Activated B cell treated with CpG ODN at 0.5 μM for 24 hours (primary cell): ENCODE results near the gene AOPEP. TPM values are rescaled to one million over a fixed set of nuclear protein-coding genes. Genes with fewer than 3 reads are reported as not detected.

Source experiments
- ATAC-seq: fragments of 200-7000 bp; cut with Tn5 transposase; one replicate; pipeline ENCODE4 v1.10.0; 2021; ENCODE audit warnings: low read depth, mild to moderate bottlenecking, moderate library complexity
- CTCF ChIA-PET: fragments of 350-600 bp; sonication (Branson Sonifier 250); formaldehyde crosslinking; loops from one replicate; lab custom pipeline; 2021; ENCODE audit warnings: antibody characterized with exemption; lab: Charles Lee
- POLR2A ChIA-PET: fragments of 350-600 bp; sonication (Branson Sonifier 250); formaldehyde crosslinking; loops from one replicate; lab custom pipeline; 2021; ENCODE audit warnings: antibody characterized with exemption; lab: Charles Lee
- DNase-seq: peaks from one replicate; pipeline ENCODE4 v3.0.0; 2022
- H3K27ac Mint-ChIP-seq: one replicate; pipeline ENCODE4 v1.8.0; 2020; ENCODE audit warnings: mixed read lengths
- H3K27me3 Mint-ChIP-seq: one replicate; pipeline ENCODE4 v1.8.0; 2021; ENCODE audit warnings: mixed read lengths
- H3K36me3 Mint-ChIP-seq: one replicate; pipeline ENCODE4 v1.8.0; 2021; ENCODE audit warnings: low read depth, mixed read lengths
- H3K4me1 Mint-ChIP-seq: one replicate; pipeline ENCODE4 v1.8.0; 2021; ENCODE audit warnings: mixed read lengths
- H3K4me3 Mint-ChIP-seq: one replicate; pipeline ENCODE4 v1.8.0; 2020; ENCODE audit warnings: mild to moderate bottlenecking, mixed read lengths
- H3K9me3 Mint-ChIP-seq: one replicate; pipeline ENCODE4 v1.8.0; 2020; ENCODE audit warnings: mixed read lengths
- CTCF ChIP-seq: fragments of 200-600 bp; IDR thresholded peaks from one replicate; pipeline ENCODE4 v1.8.0; 2022; ENCODE audit warnings: antibody characterized with exemption, mild to moderate bottlenecking
- intact Hi-C: fragments of 100-400 bp; cut with micrococcal nuclease; formaldehyde crosslinking; loops from one replicate; pipeline ENCODE4 v1.15.1; 2024
- total RNA-seq: library from RNA; stranded (reverse); gene quantifications from 2 replicates; pipeline ENCODE4 v1.2.3, GENCODE V29; 2022

Gene AOPEP
- total RNA-seq, 1 donor from 2014 or later = 20.4 TPM

- ChIA-PET CTCF (no interaction called here), POLR2A (no interaction called here)
- no peaks in the 10 kb centered on the region for H3K27me3 Mint-ChIP-seq
- no peaks in the 10 kb centered on the region for H3K9me3 Mint-ChIP-seq
- intact Hi-C loops = no loop called here
- no peak for TF ChIP-seq CTCF
- peaks cover 14% of the 10 kb centered on the region for H3K36me3 Mint-ChIP-seq
- no peak for ATAC-seq
- no peak for DNase-seq
- H3K4me1 Mint-ChIP-seq = peaks cover 6% of the 10 kb centered on the region
- no peak overlapping the region for H3K27ac Mint-ChIP-seq
- H3K4me3 Mint-ChIP-seq = no peak overlapping the region
Measured at GRCh38 chr9:94817291-94818177, 91.0 kb downstream of the AOPEP start.

- ChIA-PET POLR2A (no interaction called here), CTCF (no interaction called here)
- Mint-ChIP-seq H3K9me3 (no peaks in the 10 kb centered on the region), H3K4me1 (peaks cover 6% of the 10 kb centered on the region), H3K27ac (no peak overlapping the region), H3K4me3 (no peak overlapping the region), H3K36me3 (peaks cover 14% of the 10 kb centered on the region), H3K27me3 (no peaks in the 10 kb centered on the region)
- intact Hi-C loops = no loop called here
- DNase-seq (no peak), ATAC-seq (no peak)
- TF ChIP-seq CTCF = no peak
Measured at GRCh38 chr9:94818178-94818541, 91.7 kb downstream of the AOPEP start.

GRCh38 chr9:94819161-94819687 is 92.7 kb downstream of the AOPEP start:
- Mint-ChIP-seq H3K36me3 (peaks cover 21% of the 10 kb centered on the region), H3K27ac (no peak overlapping the region), H3K9me3 (no peaks in the 10 kb centered on the region), H3K27me3 (no peaks in the 10 kb centered on the region), H3K4me3 (no peak overlapping the region), H3K4me1 (peaks cover 6% of the 10 kb centered on the region)
- no peak for TF ChIP-seq CTCF
- DNase-seq = no peak
- ChIA-PET POLR2A (no interaction called here), CTCF (no interaction called here)
- intact Hi-C loops = no loop called here
- ATAC-seq = no peak

- intact Hi-C loops = no loop called here
- H3K36me3 Mint-ChIP-seq = peaks cover 25% of the 10 kb centered on the region
- ATAC-seq (no peak), DNase-seq (no peak)
- CTCF ChIA-PET = no interaction called here
- H3K27me3 Mint-ChIP-seq = no peaks in the 10 kb centered on the region
- POLR2A ChIA-PET = no interaction called here
- no peak overlapping the region for H3K4me3 Mint-ChIP-seq
- H3K27ac Mint-ChIP-seq = no peak overlapping the region
- H3K4me1 Mint-ChIP-seq = peaks cover 6% of the 10 kb centered on the region
- no peaks in the 10 kb centered on the region for H3K9me3 Mint-ChIP-seq
- TF ChIP-seq CTCF = no peak
Measured at GRCh38 chr9:94821098-94821887, 94.8 kb downstream of the AOPEP start.

- Mint-ChIP-seq H3K9me3 (no peaks in the 10 kb centered on the region), H3K4me3 (no peak overlapping the region), H3K36me3 (peaks cover 26% of the 10 kb centered on the region), H3K27me3 (no peaks in the 10 kb centered on the region), H3K4me1 (peaks cover 6% of the 10 kb centered on the region), H3K27ac (no peak overlapping the region)
- CTCF ChIA-PET = no interaction called here
- no peak for ATAC-seq
- intact Hi-C loops = no loop called here
- no peak for TF ChIP-seq CTCF
- POLR2A ChIA-PET = no interaction called here
- DNase-seq = no peak
Measured at GRCh38 chr9:94822273-94822672, 95.8 kb downstream of the AOPEP start.
